ENCODE measurements around the gene CCNYL1.

The CCNYL1 gene

DNA sequence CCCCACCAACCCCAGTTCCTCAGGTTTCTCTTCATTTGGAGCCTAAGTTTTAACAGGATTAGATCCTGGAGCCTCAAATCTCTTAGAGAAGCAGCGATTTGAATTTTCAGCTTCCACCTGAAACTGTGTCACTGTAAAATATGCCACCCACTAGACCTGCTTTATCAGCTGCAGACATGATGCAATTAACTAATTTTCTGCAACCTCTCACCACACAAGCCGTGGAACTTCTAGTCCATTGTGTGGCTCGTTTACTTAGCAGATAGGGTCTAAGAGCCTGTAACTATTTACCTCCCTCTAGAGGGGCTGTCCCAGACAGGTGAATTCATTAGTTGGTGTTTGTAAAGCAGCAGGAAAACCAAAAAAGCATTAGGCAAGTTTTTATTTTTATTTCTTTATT, 89.8 kb downstream of the CCNYL1 start:
- FAIRE-seq = no peak

GRCh38 chr2:207802650-207803049, 91.2 kb downstream of the CCNYL1 start:
- no peak for FAIRE-seq
